GM12878 (cell line): ENCODE results near the gene ARID5B. TPM values are rescaled to one million over a fixed set of nuclear protein-coding genes. Genes with fewer than 3 reads are reported as not detected.

Source experiments
- ATAC-seq: fragments of 200-7000 bp; cut with Tn5 transposase; 3 replicates; pipeline ENCODE4 v1.9.1; 2020; ENCODE audit warnings: mild to moderate bottlenecking, moderate library complexity
- BruUV-seq: library from RNA; stranded (reverse); fragments of 400-500 nt; replicated peaks from 2 replicates; lab custom pipeline; 2021; lab: Mats Ljungman, UMichigan
- CTCF ChIA-PET: fragments of 300-600 bp; sonication (Branson Sonifier 250); formaldehyde crosslinking; extraction: SDS; loops from one replicate; lab custom pipeline; 2021; ENCODE audit warnings: inconsistent platforms; lab: Yijun Ruan, JAX
- POLR2A ChIA-PET: fragments of 350-600 bp; formaldehyde crosslinking; extraction: SDS; loops from one replicate; lab custom pipeline; 2021; ENCODE audit warnings: inconsistent platforms; lab: Charles Lee
- RAD21 ChIA-PET: fragments of 300-600 bp; sonication (Branson Sonifier 250); formaldehyde crosslinking; loops from one replicate; lab custom pipeline; 2023; ENCODE audit warnings: antibody characterized with exemption; ENCODE audit not compliant: unreplicated experiment; lab: Charles Lee
- SMC1A ChIA-PET: fragments of 300-600 bp; sonication (Branson Sonifier 250); formaldehyde crosslinking; loops from one replicate; lab custom pipeline; 2023; ENCODE audit not compliant: unreplicated experiment, uncharacterized antibody; lab: Charles Lee
- DNase-seq: peaks from one replicate; pipeline ENCODE4 v3.0.0-alpha.2; 2011; ENCODE audit warnings: low read depth, low spot score
- FAIRE-seq: peaks from 3 replicates; lab custom pipeline; 2011; peaks lifted over from hg19 to GRCh38; lab: Jason Lieb, UNC
- H2AFZ ChIP-seq: 2 replicates; pipeline ENCODE4 v1.6.0; 2011; ENCODE audit warnings: low read depth, low read length, control low read depth; ENCODE audit not compliant: control insufficient read depth
- H3K27ac ChIP-seq: 2 replicates; pipeline ENCODE4 v1.5.1; 2011; ENCODE audit warnings: control low read depth; ENCODE audit not compliant: control insufficient read depth, insufficient read depth
- H3K27me3 ChIP-seq, 2 experiments: replicated peaks in 1 of 2; 2 replicates each; pipeline versions ENCODE4 v1.6.0 to v1.6.1; 2011; ENCODE audit warnings: low read length in 1 of 2; ENCODE audit not compliant: control insufficient read depth in 2 of 2, insufficient read depth in 2 of 2
- H3K36me3 ChIP-seq, 2 experiments: 2 replicates each; pipeline ENCODE4 v1.5.1; 2011; ENCODE audit warnings: low read length in 1 of 2; ENCODE audit not compliant: control insufficient read depth in 2 of 2, insufficient read depth in 2 of 2
- H3K4me1 ChIP-seq: 2 replicates; pipeline ENCODE4 v1.6.1; 2011; ENCODE audit warnings: mild to moderate bottlenecking, low read length, moderate library complexity, mixed read lengths; ENCODE audit not compliant: control insufficient read depth, insufficient read depth
- H3K4me2 ChIP-seq: 2 replicates; pipeline ENCODE4 v1.6.0; 2011; ENCODE audit warnings: control low read depth; ENCODE audit not compliant: control insufficient read depth, insufficient read depth
- H3K4me3 ChIP-seq: fragments of 200-600 bp; sonication (generic); 2 replicates; pipeline ENCODE4 v1.5.1; 2016
- H3K79me2 ChIP-seq: 2 replicates; pipeline ENCODE4 v1.6.0; 2011; ENCODE audit warnings: low read length; ENCODE audit not compliant: control insufficient read depth, insufficient read depth
- H3K9ac ChIP-seq: 2 replicates; pipeline ENCODE4 v1.8.0; 2011; ENCODE audit warnings: low read length, control low read depth, mixed read lengths; ENCODE audit not compliant: control insufficient read depth, insufficient read depth
- H3K9me3 ChIP-seq: replicated peaks from 3 replicates; pipeline ENCODE4 v1.5.1; 2011; ENCODE audit warnings: mild to moderate bottlenecking, low read length; ENCODE audit not compliant: control insufficient read depth, insufficient read depth
- H4K20me1 ChIP-seq: 2 replicates; pipeline ENCODE4 v1.6.0; 2011; ENCODE audit not compliant: control insufficient read depth, insufficient read depth
- CBX3 ChIP-seq: fragments of 200-600 bp; sonication (generic); IDR thresholded peaks from 2 replicates; pipeline ENCODE4 v1.6.1; 2016; ENCODE audit warnings: low read depth, borderline replicate concordance
- CEBPZ ChIP-seq: fragments of 150-350 bp; IDR thresholded peaks from 2 replicates; pipeline ENCODE4 v1.6.1; 2016; ENCODE audit warnings: low read depth, low read length
- CREM ChIP-seq: IDR thresholded peaks from 2 replicates; pipeline ENCODE4 v1.6.1; 2014; ENCODE audit warnings: antibody characterized with exemption, low read depth
- HDAC2 ChIP-seq: fragments of 200-600 bp; sonication (generic); IDR thresholded peaks from 2 replicates; pipeline ENCODE4 v1.6.1; 2017
- IRF3 ChIP-seq: fragments of 450-650 bp; IDR thresholded peaks from 2 replicates; pipeline ENCODE4 v1.6.1; 2014; ENCODE audit warnings: mild to moderate bottlenecking
- KDM1A ChIP-seq: fragments of 200-600 bp; sonication (generic); IDR thresholded peaks from 2 replicates; pipeline ENCODE4 v1.6.1; 2016; ENCODE audit warnings: borderline replicate concordance
- NFYA ChIP-seq: IDR thresholded peaks from 2 replicates; pipeline ENCODE4 v1.6.1; 2011; ENCODE audit warnings: low read depth, mild to moderate bottlenecking, low read length, improper control_type of control experiment, borderline replicate concordance
- POLR2AphosphoS2 ChIP-seq: IDR thresholded peaks from 2 replicates; pipeline ENCODE4 v1.6.1; 2011; ENCODE audit warnings: low read depth, mild to moderate bottlenecking, low read length, improper control_type of control experiment, moderate library complexity
- SIN3A ChIP-seq: IDR thresholded peaks from 2 replicates; pipeline ENCODE4 v1.6.1; 2012; ENCODE audit warnings: low read depth, low read length, improper control_type of control experiment
- SP1 ChIP-seq: IDR thresholded peaks from one replicate; pipeline ENCODE4 v1.6.1; 2011; ENCODE audit warnings: low read depth, low read length
- SREBF2 ChIP-seq: IDR thresholded peaks from 2 replicates; pipeline ENCODE4 v1.6.1; 2012; ENCODE audit warnings: mild to moderate bottlenecking, low read length
- SRF ChIP-seq, 2 experiments: IDR thresholded peaks; 2 replicates each; pipeline ENCODE4 v1.6.1; 2011; ENCODE audit warnings: low read depth in 2 of 2, low read length in 2 of 2, mild to moderate bottlenecking in 1 of 2, moderate library complexity in 1 of 2
- TCF3 ChIP-seq: IDR thresholded peaks from 2 replicates; pipeline ENCODE4 v1.6.1; 2012; ENCODE audit warnings: low read depth, mild to moderate bottlenecking, low read length, borderline replicate concordance; ENCODE audit not compliant: insufficient read depth
- YY1 ChIP-seq: IDR thresholded peaks from 2 replicates; pipeline ENCODE4 v1.6.1; 2011; ENCODE audit warnings: low read depth, mild to moderate bottlenecking, low read length
- WGBS: methylation state at CpG from one replicate; pipeline ENCODE4 v1.1.6; 2016; ENCODE audit warnings: low lambda C conversion rate; ENCODE audit not compliant: insufficient replicate concordance, insufficient coverage; ENCODE audit errors: missing lambda C conversion rate; 5-methylcytosine and 5-hydroxymethylcytosine counted together
- in situ Hi-C: fragments of 300-500 bp; cut with MboI; formaldehyde crosslinking; loops from 9 replicates; pipeline ENCODE4 v1.14.3; 2018; ENCODE audit warnings: mixed read lengths
- intact Hi-C: fragments of 100-400 bp; cut with micrococcal nuclease; formaldehyde crosslinking; loops from one replicate; pipeline ENCODE4 v1.14.2; 2022; ENCODE audit not compliant: unreplicated experiment
- polyA plus RNA-seq, 11 experiments: library from polyadenylated mRNA; depleted of rRNA in 4 of 11; unstranded in 6 of 11; stranded (reverse) in 5 of 11; fragments of >200 nt; fragmentation: Nextera tagmentation in 4 of 11; fragmentation: Illumina TruSeq in 1 of 11; extraction: Ambion mirVana in 4 of 11; extraction: Trizol in 1 of 11; gene quantifications; 1 replicate in 1 of 11; 2 replicates in 10 of 11; pipeline versions ENCODE4 v1.2.1 to v1.2.3, GENCODE V29; 2011 to 2016; ENCODE audit warnings: inconsistent platforms in 2 of 11, missing spikeins in 2 of 11, low read depth in 1 of 11
- total RNA-seq, 4 experiments: library from RNA; depleted of rRNA in 3 of 4; stranded (reverse); fragments of >200 nt in 3 of 4; fragmentation: Illumina TruSeq in 1 of 4; extraction: Trizol in 1 of 4; gene quantifications; 2 replicates each; pipeline versions ENCODE4 v1.2.1 to v1.2.3, GENCODE V29; 2013 to 2021
- TF ChIP-seq, protein P1 (sequence below): IDR thresholded peaks from 2 replicates; pipeline ENCODE4 v1.6.1; 2012; ENCODE audit warnings: low read depth, low read length, improper control_type of control experiment

Gene ARID5B
- total and polyA plus RNA-seq, 10 of the 15 experiments (the other 5 are each of a cell fraction or from before 2014, with no cell fraction given) = 2.7 to 8.5 (median 6.1) TPM

- intact Hi-C loops = no loop called here
- no peaks in the 10 kb centered on the region for H4K20me1 ChIP-seq
- no peak for TF ChIP-seq NFYA
- no peak for TF ChIP-seq SP1
- no peak for TF ChIP-seq POLR2AphosphoS2
- TF ChIP-seq TCF3 = no peak
- TF ChIP-seq, protein P1, sequence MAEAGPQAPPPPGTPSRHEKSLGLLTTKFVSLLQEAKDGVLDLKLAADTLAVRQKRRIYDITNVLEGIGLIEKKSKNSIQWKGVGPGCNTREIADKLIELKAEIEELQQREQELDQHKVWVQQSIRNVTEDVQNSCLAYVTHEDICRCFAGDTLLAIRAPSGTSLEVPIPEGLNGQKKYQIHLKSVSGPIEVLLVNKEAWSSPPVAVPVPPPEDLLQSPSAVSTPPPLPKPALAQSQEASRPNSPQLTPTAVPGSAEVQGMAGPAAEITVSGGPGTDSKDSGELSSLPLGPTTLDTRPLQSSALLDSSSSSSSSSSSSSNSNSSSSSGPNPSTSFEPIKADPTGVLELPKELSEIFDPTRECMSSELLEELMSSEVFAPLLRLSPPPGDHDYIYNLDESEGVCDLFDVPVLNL = no peak
- TF ChIP-seq YY1 = no peak
- TF ChIP-seq SIN3A = no peak
- TF ChIP-seq, all 136 proteins: peak for 0
- DNase-seq = no peak
- Histone ChIP-seq H3K9ac (no peak overlapping the region), H3K27ac (no peak overlapping the region), H3K36me3 (no peaks in the 10 kb centered on the region), H3K4me3 (no peak overlapping the region), H2AFZ (no peak overlapping the region), H3K79me2 (no peaks in the 10 kb centered on the region), H3K9me3 (no peaks in the 10 kb centered on the region), H3K27me3 (no peaks in the 10 kb centered on the region; a peak in 1 of 4 replicates), H3K4me1 (no peaks in the 10 kb centered on the region), H3K4me2 (no peak overlapping the region)
- ChIA-PET RAD21 (no interaction called here), POLR2A (no interaction called here), SMC1A (no interaction called here), CTCF (no interaction called here)
- no peak for ATAC-seq
- BruUV-seq = no TSS peak
- 100% methylated on average over 2 of the region's 2 CpGs for WGBS
- FAIRE-seq = no peak
- in situ Hi-C loops = no loop called here
Measured at GRCh38 chr10:61857746-61858145, 43.8 kb upstream of the ARID5B start.

GRCh38 chr10:61859786-61860185 is 41.7 kb upstream of the ARID5B start:
- ATAC-seq (no peak), DNase-seq (no peak), FAIRE-seq (no peak)
- RAD21 ChIA-PET = no interaction called here
- Histone ChIP-seq H3K4me1 (no peaks in the 10 kb centered on the region), H3K4me2 (no peak overlapping the region), H3K9me3 (no peaks in the 10 kb centered on the region), H3K36me3 (no peaks in the 10 kb centered on the region), H3K27me3 (no peaks in the 10 kb centered on the region; a peak in 1 of 4 replicates), H2AFZ (no peak overlapping the region), H4K20me1 (no peaks in the 10 kb centered on the region), H3K4me3 (no peak overlapping the region), H3K27ac (no peak overlapping the region), H3K79me2 (no peaks in the 10 kb centered on the region), H3K9ac (no peak overlapping the region)
- SMC1A ChIA-PET = no interaction called here
- CTCF ChIA-PET = no interaction called here
- intact Hi-C loops = no loop called here
- POLR2A ChIA-PET = no interaction called here
- BruUV-seq = no TSS peak
- in situ Hi-C loops = no loop called here
- 31% methylated on average over 1 of the region's 1 CpG for WGBS
- TF ChIP-seq CEBPZ (no peak), SREBF2 (no peak), KDM1A (no peak), SRF (IDR thresholded peaks at IDR 0.05; ENCODE audit: low read depth in 2 of 2, low read length in 2 of 2) (no peak), CREM (no peak), IRF3 (no peak), CBX3 (no peak), HDAC2 (no peak)
